CD14-positive monocyte (primary cell): ENCODE results near the gene PSME1. TPM values are rescaled to one million over a fixed set of nuclear protein-coding genes. Genes with fewer than 3 reads are reported as not detected.

Source experiments
- DNase-seq, 3 donors: peaks; one replicate each; pipeline ENCODE4 v3.0.0-alpha.2; 2011 to 2022
- H2AFZ ChIP-seq: 2 replicates; pipeline ENCODE4 v1.6.0; 2012; ENCODE audit warnings: mild to moderate bottlenecking, low read depth, low read length, inconsistent platforms; ENCODE audit not compliant: insufficient read depth, poor library complexity, severe bottlenecking
- H3K27ac ChIP-seq, 2 donors: 1 replicate in 1 of 2; 2 replicates in 1 of 2; pipeline ENCODE4 v1.5.1; 2012 to 2013; ENCODE audit warnings: low read length in 2 of 2, control low read depth in 1 of 2, inconsistent platforms in 1 of 2, low read depth in 1 of 2, mild to moderate bottlenecking in 1 of 2
- H3K27me3 ChIP-seq, 2 donors: one replicate each; pipeline versions ENCODE4 v1.6.0 to v1.6.1; 2011 to 2013; ENCODE audit warnings: low read length in 2 of 2; ENCODE audit not compliant: control insufficient read depth in 2 of 2, insufficient read depth in 2 of 2
- H3K36me3 ChIP-seq, 2 donors: replicated peaks in 1 of 2; 1 replicate in 1 of 2; 2 replicates in 1 of 2; pipeline versions ENCODE4 v1.5.1 to v1.6.1; 2012 to 2013; ENCODE audit warnings: low read length in 2 of 2, control low read depth in 1 of 2, inconsistent platforms in 1 of 2, mild to moderate bottlenecking in 1 of 2; ENCODE audit not compliant: insufficient read depth in 2 of 2, control insufficient read depth in 1 of 2
- H3K4me1 ChIP-seq, 2 donors: 1 replicate in 1 of 2; 2 replicates in 1 of 2; pipeline versions ENCODE4 v1.5.1 to v1.6.1; 2012 to 2013; ENCODE audit warnings: low read length in 2 of 2, control low read depth in 1 of 2, inconsistent platforms in 1 of 2, mild to moderate bottlenecking in 1 of 2, moderate library complexity in 1 of 2; ENCODE audit not compliant: insufficient read depth in 2 of 2, control insufficient read depth in 1 of 2
- H3K4me2 ChIP-seq: replicated peaks from 2 replicates; pipeline ENCODE3; 2012; ENCODE audit warnings: low read length, moderate library complexity, mild to moderate bottlenecking; ENCODE audit not compliant: poor library complexity, severe bottlenecking; ENCODE audit errors: extremely low read depth
- H3K4me3 ChIP-seq, 3 experiments: fragments of 200-600 bp in 1 of 3; sonication (generic) in 1 of 3; replicated peaks in 1 of 3; 1 replicate in 2 of 3; 2 replicates in 1 of 3; pipeline ENCODE4 v1.5.1; 2011 to 2013; ENCODE audit warnings: low read length in 3 of 3, mild to moderate bottlenecking in 3 of 3, control low read depth in 2 of 3, low read depth in 2 of 3, inconsistent platforms in 1 of 3, moderate library complexity in 1 of 3
- H3K79me2 ChIP-seq: 2 replicates; pipeline ENCODE4 v1.6.0; 2012; ENCODE audit warnings: mild to moderate bottlenecking, control low read depth, inconsistent platforms, low read length, moderate library complexity; ENCODE audit not compliant: insufficient read depth
- H3K9ac ChIP-seq: 2 replicates; pipeline ENCODE4 v1.6.0; 2017; ENCODE audit warnings: low read length, mild to moderate bottlenecking; ENCODE audit not compliant: insufficient read depth, poor library complexity, severe bottlenecking
- H3K9me3 ChIP-seq, 2 donors: replicated peaks in 1 of 2; 1 replicate in 1 of 2; 2 replicates in 1 of 2; pipeline versions ENCODE4 v1.5.1 to v1.6.1; 2012 to 2013; ENCODE audit warnings: low read length in 2 of 2, control low read depth in 1 of 2; ENCODE audit not compliant: control insufficient read depth in 1 of 2, insufficient read depth in 1 of 2
- H4K20me1 ChIP-seq: 2 replicates; pipeline ENCODE4 v1.6.0; 2012; ENCODE audit warnings: mild to moderate bottlenecking, low read length, control low read depth, moderate library complexity; ENCODE audit not compliant: insufficient read depth
- H3K27ac Mint-ChIP-seq, 7 donors: one replicate each; pipeline ENCODE4 v1.8.0; 2020; ENCODE audit warnings: mild to moderate bottlenecking in 7 of 7, mixed read lengths in 7 of 7, moderate library complexity in 6 of 7, inconsistent platforms in 2 of 7
- H3K27me3 Mint-ChIP-seq, 3 donors: one replicate each; pipeline ENCODE4 v1.8.0; 2021 to 2022; ENCODE audit warnings: low read depth in 3 of 3, mild to moderate bottlenecking in 3 of 3, mixed read lengths in 3 of 3, moderate library complexity in 3 of 3, inconsistent platforms in 1 of 3
- H3K36me3 Mint-ChIP-seq, 2 donors: one replicate each; pipeline ENCODE4 v1.8.0; 2020; ENCODE audit warnings: mixed read lengths in 2 of 2, inconsistent platforms in 1 of 2, mild to moderate bottlenecking in 1 of 2
- H3K4me1 Mint-ChIP-seq: one replicate; pipeline ENCODE4 v1.8.0; 2020; ENCODE audit warnings: mild to moderate bottlenecking, mixed read lengths
- H3K4me3 Mint-ChIP-seq, 2 donors: one replicate each; pipeline ENCODE4 v1.8.0; 2020; ENCODE audit warnings: mild to moderate bottlenecking in 2 of 2, mixed read lengths in 2 of 2, moderate library complexity in 1 of 2
- H3K9me3 Mint-ChIP-seq, 7 donors: one replicate each; pipeline ENCODE4 v1.8.0; 2020 to 2022; ENCODE audit warnings: mixed read lengths in 7 of 7, mild to moderate bottlenecking in 6 of 7, moderate library complexity in 6 of 7, inconsistent platforms in 2 of 7
- WGBS: methylation state at CpG from one replicate; pipeline ENCODE4 v1.1.5; 2013; ENCODE audit warnings: missing lambda C conversion rate; ENCODE audit not compliant: insufficient coverage; 5-methylcytosine and 5-hydroxymethylcytosine counted together
- intact Hi-C, 2 donors: fragments of 100-400 bp; cut with micrococcal nuclease; formaldehyde crosslinking; loops; one replicate each; pipeline versions ENCODE4 v1.15.0 to v1.15.1; 2023
- polyA plus RNA-seq, 3 donors: library from polyadenylated mRNA; depleted of rRNA in 1 of 3; unstranded in 2 of 3; stranded (reverse) in 1 of 3; fragments of 300-500 nt in 2 of 3; fragments of >200 nt in 1 of 3; fragmentation: Illumina TruSeq in 2 of 3; gene quantifications; 1 replicate in 2 of 3; 2 replicates in 1 of 3; pipeline ENCODE4 v1.2.3, GENCODE V29; 2012 to 2021
- TF ChIP-seq, protein P1 (sequence below): fragments of 200-600 bp; IDR thresholded peaks from one replicate; pipeline ENCODE4 v1.8.0; 2022; ENCODE audit warnings: antibody characterized with exemption, mild to moderate bottlenecking

PSME1 gene
- polyA plus RNA-seq, 3 donors: 435 to 759 (median 729) TPM

DNA sequence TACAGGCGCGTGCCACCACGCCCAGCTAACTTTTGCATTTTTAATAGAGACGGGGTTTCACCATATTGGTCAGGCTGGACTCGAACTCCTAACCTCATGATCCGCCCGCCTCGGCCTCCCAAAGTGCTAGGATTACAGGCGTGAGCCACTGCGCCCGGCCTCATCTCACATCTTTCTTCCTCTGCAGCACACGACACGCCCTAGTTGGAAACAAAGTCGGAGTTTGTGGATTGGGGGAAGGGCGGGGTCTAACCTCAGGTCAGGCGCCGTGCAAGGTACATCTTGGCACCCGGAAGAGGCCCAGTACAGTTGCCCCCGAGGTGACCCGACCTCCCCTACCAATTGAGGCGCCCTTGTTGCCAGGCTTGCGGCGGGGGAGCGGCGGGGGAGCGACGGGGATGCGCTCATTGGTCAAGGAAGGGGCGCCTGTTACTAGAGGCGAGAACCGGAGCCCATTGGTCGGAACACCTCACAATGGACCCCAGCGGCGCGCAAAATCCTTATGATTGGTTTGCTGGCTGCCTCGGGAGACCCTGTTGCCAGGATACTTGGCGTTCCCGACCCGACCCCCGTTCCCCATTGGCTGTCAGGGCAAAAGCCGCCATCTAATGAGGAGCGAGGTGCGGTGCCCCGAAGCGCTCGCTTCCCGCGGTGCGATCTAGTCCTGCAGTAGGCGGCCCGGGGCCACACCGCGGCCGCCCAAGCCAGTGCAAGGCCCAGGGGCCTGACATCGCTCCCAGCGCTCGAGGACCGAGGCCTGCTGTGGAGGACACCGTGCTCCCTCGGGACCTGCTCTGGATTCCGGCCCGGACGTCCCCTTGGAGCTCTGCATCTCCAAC lies 35.6 kb downstream of the PSME1 start, which contains the start of gene REC8:
TSS of gene REC8 (plus strand) at position 659 of the 839 bp plus-strand sequence. CDS start 473 bp downstream, outside the sequence.
- intact Hi-C loops: no loop called here
- H4K20me1 ChIP-seq: peaks cover 40% of the 10 kb centered on the region
- peak within 1 kb of the TSS in 2 of 3 experiments; percentile 11 to 68 for H3K4me3 ChIP-seq
- Mint-ChIP-seq H3K4me1 (peaks cover 42% of the 10 kb centered on the region), H3K27ac (peak within 1 kb of the TSS in 6 of 7 donors; percentile 45 to 89 (median 78)), H3K9me3 (peaks cover 0 to 2% (median 0%) of the 10 kb centered on the region in 7 donors), H3K27me3 (peaks cover 10 to 19% (median 16%) of the 10 kb centered on the region in 3 donors), H3K4me3 (peak within 1 kb of the TSS; percentile 75 to 86), H3K36me3 (peaks cover 61 to 79% of the 10 kb centered on the region in 2 donors)
- H3K9me3 ChIP-seq: no peaks in the 10 kb centered on the region
- H3K27ac ChIP-seq: no peak within 1 kb of the TSS
- DNase-seq: peak; percentile 61 to 68 (median 65)
- WGBS: 7% methylated on average over 52 of the region's 63 CpGs
- no peaks in the 10 kb centered on the region for H3K27me3 ChIP-seq
- peak within 1 kb of the TSS; percentile 17 for H3K9ac ChIP-seq
- TF ChIP-seq, protein P1, sequence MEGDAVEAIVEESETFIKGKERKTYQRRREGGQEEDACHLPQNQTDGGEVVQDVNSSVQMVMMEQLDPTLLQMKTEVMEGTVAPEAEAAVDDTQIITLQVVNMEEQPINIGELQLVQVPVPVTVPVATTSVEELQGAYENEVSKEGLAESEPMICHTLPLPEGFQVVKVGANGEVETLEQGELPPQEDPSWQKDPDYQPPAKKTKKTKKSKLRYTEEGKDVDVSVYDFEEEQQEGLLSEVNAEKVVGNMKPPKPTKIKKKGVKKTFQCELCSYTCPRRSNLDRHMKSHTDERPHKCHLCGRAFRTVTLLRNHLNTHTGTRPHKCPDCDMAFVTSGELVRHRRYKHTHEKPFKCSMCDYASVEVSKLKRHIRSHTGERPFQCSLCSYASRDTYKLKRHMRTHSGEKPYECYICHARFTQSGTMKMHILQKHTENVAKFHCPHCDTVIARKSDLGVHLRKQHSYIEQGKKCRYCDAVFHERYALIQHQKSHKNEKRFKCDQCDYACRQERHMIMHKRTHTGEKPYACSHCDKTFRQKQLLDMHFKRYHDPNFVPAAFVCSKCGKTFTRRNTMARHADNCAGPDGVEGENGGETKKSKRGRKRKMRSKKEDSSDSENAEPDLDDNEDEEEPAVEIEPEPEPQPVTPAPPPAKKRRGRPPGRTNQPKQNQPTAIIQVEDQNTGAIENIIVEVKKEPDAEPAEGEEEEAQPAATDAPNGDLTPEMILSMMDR: no peak
- peak within 1 kb of the TSS; percentile 71 for H3K4me2 ChIP-seq
- H3K36me3 ChIP-seq: peaks cover 33 to 61% of the 10 kb centered on the region in 2 donors
- peaks cover 32 to 41% of the 10 kb centered on the region in 2 donors for H3K4me1 ChIP-seq
- H3K79me2 ChIP-seq: no peaks in the 10 kb centered on the region
- H2AFZ ChIP-seq: peak within 1 kb of the TSS; percentile 46

DNA sequence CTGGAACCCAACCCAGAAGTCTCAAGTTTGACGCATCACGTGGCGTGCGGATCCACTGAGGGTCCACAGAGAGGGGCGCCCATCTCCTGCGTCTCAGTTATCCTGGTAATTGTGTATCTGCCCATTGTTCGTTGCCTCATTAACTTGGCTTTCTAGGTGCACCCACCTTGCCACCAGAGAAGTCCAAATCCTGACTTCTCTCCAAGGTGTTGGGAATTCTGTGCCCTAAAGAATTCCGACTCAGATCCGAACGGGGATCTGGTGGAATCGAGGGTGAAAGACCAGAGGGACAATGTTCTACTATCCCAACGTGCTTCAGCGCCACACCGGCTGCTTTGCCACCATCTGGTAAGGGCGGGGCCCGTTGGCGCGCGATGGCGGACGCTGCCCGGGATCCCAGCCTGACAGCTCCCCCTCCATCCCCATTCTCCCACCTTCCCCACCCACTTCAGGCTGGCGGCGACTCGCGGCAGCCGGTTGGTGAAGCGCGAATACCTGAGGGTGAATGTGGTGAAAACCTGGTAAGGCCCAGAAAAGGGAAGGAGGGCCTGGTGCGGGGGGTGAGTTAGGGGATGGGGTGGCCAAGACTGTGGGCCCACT lies 36.4 kb downstream of the PSME1 start:
- peaks cover 36 to 62% of the 10 kb centered on the region in 2 donors for H3K36me3 ChIP-seq
- WGBS: 10% methylated on average over 15 of the region's 30 CpGs

More for the DNA sequence above, 36.4 kb downstream of the PSME1 start:
- peak overlapping the region in 1 of 7 donors; percentile 68 for H3K27ac Mint-ChIP-seq
- peaks cover 10 to 19% (median 16%) of the 10 kb centered on the region in 3 donors for H3K27me3 Mint-ChIP-seq
- peaks cover 0 to 2% (median 0%) of the 10 kb centered on the region in 7 donors for H3K9me3 Mint-ChIP-seq
- Histone ChIP-seq H3K4me1 (peaks cover 26 to 34% of the 10 kb centered on the region in 2 donors), H3K9me3 (no peaks in the 10 kb centered on the region), H3K9ac (peak overlapping the region; percentile 17), H3K4me2 (peak overlapping the region; percentile 71), H3K27ac (no peak overlapping the region), H4K20me1 (peaks cover 33% of the 10 kb centered on the region), H3K27me3 (no peaks in the 10 kb centered on the region), H3K79me2 (no peaks in the 10 kb centered on the region), H2AFZ (peak overlapping the region; percentile 46), H3K4me3 (peak overlapping the region in 1 of 3 experiments; percentile 68)
- TF ChIP-seq, protein P1: no peak
- intact Hi-C loops: no loop called here
- H3K4me3 Mint-ChIP-seq: peak overlapping the region; percentile 59 to 75
- peaks cover 62 to 79% of the 10 kb centered on the region in 2 donors for H3K36me3 Mint-ChIP-seq
- peaks cover 35% of the 10 kb centered on the region for H3K4me1 Mint-ChIP-seq
- no peak for DNase-seq
